ENCODE data around the gene TEAD1. TPM values are rescaled to one million over a fixed set of nuclear protein-coding genes. Genes with fewer than 3 reads are reported as not detected.

TEAD1 gene
- total and polyA plus RNA-seq, 2 donors (not counting 3 experiments of a cell fraction or from before 2014, with no cell fraction given), result 15.3 to 49.0 TPM

- no peaks in the 10 kb centered on the region for H3K36me3 ChIP-seq (ENCODE audit: control insufficient read depth in 2 of 2, extremely low read depth in 1 of 2, insufficient read depth in 2 of 2, low read length in 2 of 2)
- H3K9me1 ChIP-seq (replicated peaks; ENCODE audit: control insufficient read depth, extremely low read depth, insufficient read depth, low read length), result no peaks in the 10 kb centered on the region
- H3K4me2 ChIP-seq (ENCODE audit: insufficient read depth, low read length), result no peak overlapping the region
- FAIRE-seq, result no peak
- no peak overlapping the region for H3K4me3 ChIP-seq (replicated peaks in 1 of 3; ENCODE audit: insufficient read depth in 1 of 3, low read depth in 1 of 3, low read length in 3 of 3)
- no peak overlapping the region for H3K9ac ChIP-seq (replicated peaks; ENCODE audit: extremely low read depth, insufficient read depth, low read length)
- CTCF ChIA-PET, result interaction anchor here (1.1 to 2.6 kb wide), 7 partner anchors 13 to 354 kb away, joined by 3 to 24 read pairs (median 5); no protein-coding TSS in a partner anchor
- H3K27ac ChIP-seq (ENCODE audit: insufficient read depth, low read depth, low read length), result no peak overlapping the region
- POLR2A ChIA-PET, result no interaction called here
- H3K4me1 ChIP-seq (ENCODE audit: control insufficient read depth, extremely low read depth, insufficient read depth, low read length), result peaks cover 22% of the 10 kb centered on the region
- H3K27me3 ChIP-seq (ENCODE audit: control insufficient read depth in 2 of 2, insufficient read depth in 2 of 2, low read length in 2 of 2), result no peaks in the 10 kb centered on the region
- TF ChIP-seq CTCF (IDR thresholded peaks at IDR 0.05; ENCODE audit: extremely low read depth in 1 of 2, insufficient read depth in 1 of 2, low read depth in 1 of 2, low read length in 2 of 2) (no peak), EZH2 (IDR thresholded peaks at IDR 0.05; ENCODE audit: borderline replicate concordance, low read depth, low read length, severe bottlenecking) (no peak), POLR2AphosphoS5 (IDR thresholded peaks at IDR 0.05; ENCODE audit: insufficient read depth, low read depth, low read length) (no peak)
- DNase-seq (ENCODE audit: low read depth, low spot score), result no peak
- intact Hi-C loops (cut with micrococcal nuclease), result loop anchor here (5.0 kb wide), 2 partner anchors 302 to 392 kb away; partner anchors contain the start of gene PARVA
- no TSS peak for BruUV-seq (replicated peaks)
- peaks cover 79% of the 10 kb centered on the region for H3K79me2 ChIP-seq (ENCODE audit: control insufficient read depth, insufficient read depth, low read length)
- dilution Hi-C loops (cut with MboI; ENCODE audit: extremely low pct_ligation_motif_present, low sequenced_read_pairs), result no loop called here
- no peaks in the 10 kb centered on the region for H3K9me3 ChIP-seq (replicated peaks; ENCODE audit: control insufficient read depth, insufficient read depth, low read length)
- no peak overlapping the region for H2AFZ ChIP-seq (ENCODE audit: low read depth, low read length)
- peaks cover 5% of the 10 kb centered on the region for H4K20me1 ChIP-seq (replicated peaks; ENCODE audit: control insufficient read depth, extremely low read depth, insufficient read depth, low read length)
Observed at GRCh38 chr11:12678991-12679390, 4.8 kb downstream of the TEAD1 start.

- H3K4me3 ChIP-seq (replicated peaks in 1 of 3; ENCODE audit: insufficient read depth in 1 of 3, low read depth in 1 of 3, low read length in 3 of 3), result no peak overlapping the region
- DNase-seq (ENCODE audit: low read depth, low spot score) (no peak), FAIRE-seq (no peak)
- dilution Hi-C loops (cut with MboI; ENCODE audit: extremely low pct_ligation_motif_present, low sequenced_read_pairs), result no loop called here
- H3K79me2 ChIP-seq (ENCODE audit: control insufficient read depth, insufficient read depth, low read length), result peaks cover 84% of the 10 kb centered on the region
- CTCF ChIA-PET, result interaction anchor here (1.9 to 2.1 kb wide), 2 partner anchors 12 to 135 kb away, joined by 6 to 7 read pairs; no protein-coding TSS in a partner anchor
- TF ChIP-seq POLR2AphosphoS5 (IDR thresholded peaks at IDR 0.05; ENCODE audit: insufficient read depth, low read depth, low read length), result no peak
- no peak for TF ChIP-seq CTCF (IDR thresholded peaks at IDR 0.05; ENCODE audit: extremely low read depth in 1 of 2, insufficient read depth in 1 of 2, low read depth in 1 of 2, low read length in 2 of 2)
- no peak for TF ChIP-seq POLR2A (IDR thresholded peaks at IDR 0.05; ENCODE audit: low read depth, low read length)
- no peak for TF ChIP-seq GATA2 (IDR thresholded peaks at IDR 0.05; ENCODE audit: insufficient read depth, insufficient read length, low read depth, low read length)
- no peak for TF ChIP-seq EZH2 (IDR thresholded peaks at IDR 0.05; ENCODE audit: borderline replicate concordance, low read depth, low read length, severe bottlenecking)
- no peak for TF ChIP-seq FOS (IDR thresholded peaks at IDR 0.05; ENCODE audit: borderline replicate concordance, insufficient read depth, low read length)
- TF ChIP-seq MAX (IDR thresholded peaks at IDR 0.05; ENCODE audit: insufficient read depth, insufficient read length), result no peak
- TF ChIP-seq JUN (IDR thresholded peaks at IDR 0.05; ENCODE audit: borderline replicate concordance, insufficient read depth, insufficient read length, low read depth), result no peak
- no peak for TF ChIP-seq MYC (IDR thresholded peaks at IDR 0.05; ENCODE audit: low read depth, low read length)
- no TSS peak for BruUV-seq (replicated peaks)
- no peak overlapping the region for H3K4me2 ChIP-seq (ENCODE audit: insufficient read depth, low read length)
- H4K20me1 ChIP-seq (replicated peaks; ENCODE audit: control insufficient read depth, extremely low read depth, insufficient read depth, low read length), result peaks cover 5% of the 10 kb centered on the region
- no peak overlapping the region for H3K27ac ChIP-seq (ENCODE audit: insufficient read depth, low read depth, low read length)
- peaks cover 25% of the 10 kb centered on the region for H3K4me1 ChIP-seq (ENCODE audit: control insufficient read depth, extremely low read depth, insufficient read depth, low read length)
- no peak overlapping the region for H2AFZ ChIP-seq (ENCODE audit: low read depth, low read length)
- H3K9me1 ChIP-seq (replicated peaks; ENCODE audit: control insufficient read depth, extremely low read depth, insufficient read depth, low read length), result no peaks in the 10 kb centered on the region
- POLR2A ChIA-PET, result no interaction called here
- H3K27me3 ChIP-seq (ENCODE audit: control insufficient read depth in 2 of 2, insufficient read depth in 2 of 2, low read length in 2 of 2), result no peaks in the 10 kb centered on the region
- intact Hi-C loops (cut with micrococcal nuclease), result loop anchor here (5.0 kb wide), 2 partner anchors 302 to 392 kb away; partner anchors contain the start of gene PARVA
- H3K9ac ChIP-seq (replicated peaks; ENCODE audit: extremely low read depth, insufficient read depth, low read length), result no peak overlapping the region
- H3K9me3 ChIP-seq (replicated peaks; ENCODE audit: control insufficient read depth, insufficient read depth, low read length), result no peaks in the 10 kb centered on the region
- H3K36me3 ChIP-seq (ENCODE audit: control insufficient read depth in 2 of 2, extremely low read depth in 1 of 2, insufficient read depth in 2 of 2, low read length in 2 of 2), result no peaks in the 10 kb centered on the region
Observed at GRCh38 chr11:12679471-12679870, 5.2 kb downstream of the TEAD1 start.
